WERI-Rb-1 (cell line): ENCODE results near the gene FAM120C.

Source experiments
- DNase-seq: peaks from one replicate; pipeline ENCODE4 v3.0.0-alpha.2; 2020
- H3K27ac ChIP-seq: fragments of 250-450 bp; sonication (Bioruptor Pico); 2 replicates; pipeline ENCODE4 v1.5.1; 2020; ENCODE audit warnings: mild to moderate bottlenecking, moderate library complexity
- H3K27me3 ChIP-seq: fragments of 250-450 bp; sonication (Bioruptor Pico); 2 replicates; pipeline ENCODE4 v1.5.1; 2021; ENCODE audit warnings: mild to moderate bottlenecking, low read depth, moderate library complexity; ENCODE audit not compliant: insufficient read depth, severe bottlenecking
- H3K36me3 ChIP-seq: fragments of 250-450 bp; sonication (Bioruptor Pico); 2 replicates; pipeline ENCODE4 v1.5.1; 2020; ENCODE audit warnings: mild to moderate bottlenecking, moderate library complexity
- H3K4me3 ChIP-seq: 2 replicates; pipeline ENCODE4 v1.5.1; 2011; ENCODE audit warnings: low read depth, mild to moderate bottlenecking, control low read depth, low read length
- H3K9me3 ChIP-seq: fragments of 250-450 bp; sonication (Bioruptor Pico); 2 replicates; pipeline ENCODE4 v1.5.1; 2021; ENCODE audit warnings: mild to moderate bottlenecking, moderate library complexity; ENCODE audit not compliant: severe bottlenecking
- CTCF ChIP-seq: IDR thresholded peaks from 2 replicates; pipeline ENCODE4 v1.5.1; 2011; ENCODE audit warnings: low read depth, mild to moderate bottlenecking, control low read depth, inconsistent platforms, low read length

FAM120C gene

GRCh38 chrX:54198262-54198661, 15.2 kb upstream of the FAM120C start:
- Histone ChIP-seq H3K4me3 (no peak overlapping the region), H3K27ac (no peak overlapping the region), H3K36me3 (no peaks in the 10 kb centered on the region), H3K27me3 (peaks cover 7% of the 10 kb centered on the region), H3K9me3 (no peaks in the 10 kb centered on the region)
- DNase-seq: no peak
- TF ChIP-seq CTCF: no peak

- H3K9me3 ChIP-seq: no peaks in the 10 kb centered on the region
- H3K27me3 ChIP-seq: peaks cover 2% of the 10 kb centered on the region
- H3K36me3 ChIP-seq: no peaks in the 10 kb centered on the region
- no peak overlapping the region for H3K27ac ChIP-seq
- H3K4me3 ChIP-seq: no peak overlapping the region
- no peak for TF ChIP-seq CTCF
- no peak for DNase-seq
Observed at GRCh38 chrX:54194982-54195588, 12.0 kb upstream of the FAM120C start.

- H3K36me3 ChIP-seq: no peaks in the 10 kb centered on the region
- no peak overlapping the region for H3K27ac ChIP-seq
- H3K27me3 ChIP-seq: no peaks in the 10 kb centered on the region
- no peaks in the 10 kb centered on the region for H3K9me3 ChIP-seq
- H3K4me3 ChIP-seq: no peak overlapping the region
- no peak for TF ChIP-seq CTCF
- DNase-seq: no peak
Observed at GRCh38 chrX:54193085-54193821, 10.2 kb upstream of the FAM120C start.

GRCh38 chrX:54184474-54184873, 1.4 kb upstream of the FAM120C start:
- no peak for DNase-seq
- H3K36me3 ChIP-seq: peaks cover 4% of the 10 kb centered on the region; the same call in 1 of the 2 replicates
- no peak overlapping the region for H3K4me3 ChIP-seq
- no peak for TF ChIP-seq CTCF
- no peaks in the 10 kb centered on the region for H3K9me3 ChIP-seq
- no peak overlapping the region for H3K27ac ChIP-seq
- no peaks in the 10 kb centered on the region for H3K27me3 ChIP-seq

- Histone ChIP-seq H3K4me3 (peak overlapping the region; percentile 62), H3K27me3 (no peaks in the 10 kb centered on the region), H3K27ac (peak overlapping the region; percentile 85), H3K36me3 (peaks cover 4% of the 10 kb centered on the region; the same call in 1 of the 2 replicates), H3K9me3 (no peaks in the 10 kb centered on the region)
- DNase-seq: peak; percentile 37
- TF ChIP-seq CTCF: no peak
Observed at GRCh38 chrX:54182194-54182863, 725 bp downstream of the FAM120C start.
